GM21529 (cell line): ENCODE measurements around the gene RIPK4.
"Not testable (repeated sequence)": the region's sequence is repeated elsewhere in the genome, so short reads cannot be mapped to it uniquely, and the experiment has no call there.

Experiments
- ATAC-seq: cut with Tn5 transposase; IDR thresholded peaks from one replicate; pipeline ENCODE4 v1.9.1; 2021; ENCODE audit not compliant: unreplicated experiment

The RIPK4 gene

GRCh38 chr21:41720250-41720649 lies 46.6 kb downstream of the RIPK4 start:
- ATAC-seq, result no peak

GRCh38 chr21:41719691-41720090 lies 47.2 kb downstream of the RIPK4 start:
- ATAC-seq, result no peak

DNA sequence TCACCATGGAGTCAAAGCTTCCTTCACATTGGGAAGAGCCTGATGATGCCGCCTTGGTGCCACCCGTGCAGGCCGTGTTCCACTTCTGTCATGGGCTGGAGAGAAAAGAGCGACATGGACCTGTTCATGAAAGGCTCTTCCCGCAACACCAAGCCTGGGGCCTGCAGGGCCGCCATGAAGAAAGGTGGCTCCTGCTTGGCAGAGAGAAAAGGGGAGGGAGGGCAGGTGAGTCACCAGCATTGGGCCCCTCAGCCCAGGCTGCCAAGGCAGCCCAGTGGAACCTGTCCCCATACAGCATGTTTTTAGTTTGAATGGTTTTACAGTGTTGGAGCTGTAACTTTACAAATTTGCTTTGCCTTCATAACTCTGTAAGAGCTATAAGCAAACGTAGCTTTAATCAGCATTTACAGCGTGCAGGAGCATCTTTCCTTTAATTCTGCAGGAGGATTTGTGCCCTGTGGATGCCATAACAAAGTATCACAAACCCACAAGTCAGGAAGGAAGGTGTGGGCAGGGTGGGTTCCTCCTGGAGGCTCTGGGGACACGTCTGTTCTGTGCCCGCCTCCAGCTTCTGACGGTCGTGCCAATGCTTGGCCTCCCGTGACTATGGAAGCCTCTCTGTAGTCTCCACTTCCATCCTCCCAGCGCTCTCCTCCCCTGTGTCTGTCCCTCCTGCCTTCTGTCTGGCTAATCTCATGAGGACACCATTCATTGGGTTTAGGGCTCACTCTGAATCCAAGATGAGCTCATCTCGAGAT lies 49.1 kb downstream of the RIPK4 start:
- no peak for ATAC-seq

DNA sequence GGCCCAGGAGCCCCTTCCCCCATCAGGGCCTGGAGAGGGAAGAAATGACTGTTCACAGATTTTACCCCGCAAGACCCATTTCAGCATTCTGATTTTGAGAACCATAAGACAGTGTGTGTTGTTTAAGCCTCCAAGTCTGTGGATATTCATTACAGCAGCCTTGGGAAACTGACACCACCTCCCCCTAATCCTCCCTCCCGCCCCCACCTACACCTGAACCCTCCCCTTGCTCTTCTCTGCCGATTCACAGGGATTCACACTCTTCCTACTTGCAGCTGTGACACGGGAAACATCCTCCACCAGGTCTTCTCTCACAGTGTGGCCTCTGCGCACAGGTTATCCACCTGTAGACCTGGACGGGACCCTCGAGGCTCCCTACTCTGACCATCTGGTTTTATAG lies 50.1 kb downstream of the RIPK4 start:
- no peak for ATAC-seq

GRCh38 chr21:41715649-41716281 lies 51.1 kb downstream of the RIPK4 start:
- no peak for ATAC-seq

- ATAC-seq, result not testable (repeated sequence)
These were observed 52.5 kb downstream of the RIPK4 start for GRCh38 chr21:41714299-41714865.

DNA sequence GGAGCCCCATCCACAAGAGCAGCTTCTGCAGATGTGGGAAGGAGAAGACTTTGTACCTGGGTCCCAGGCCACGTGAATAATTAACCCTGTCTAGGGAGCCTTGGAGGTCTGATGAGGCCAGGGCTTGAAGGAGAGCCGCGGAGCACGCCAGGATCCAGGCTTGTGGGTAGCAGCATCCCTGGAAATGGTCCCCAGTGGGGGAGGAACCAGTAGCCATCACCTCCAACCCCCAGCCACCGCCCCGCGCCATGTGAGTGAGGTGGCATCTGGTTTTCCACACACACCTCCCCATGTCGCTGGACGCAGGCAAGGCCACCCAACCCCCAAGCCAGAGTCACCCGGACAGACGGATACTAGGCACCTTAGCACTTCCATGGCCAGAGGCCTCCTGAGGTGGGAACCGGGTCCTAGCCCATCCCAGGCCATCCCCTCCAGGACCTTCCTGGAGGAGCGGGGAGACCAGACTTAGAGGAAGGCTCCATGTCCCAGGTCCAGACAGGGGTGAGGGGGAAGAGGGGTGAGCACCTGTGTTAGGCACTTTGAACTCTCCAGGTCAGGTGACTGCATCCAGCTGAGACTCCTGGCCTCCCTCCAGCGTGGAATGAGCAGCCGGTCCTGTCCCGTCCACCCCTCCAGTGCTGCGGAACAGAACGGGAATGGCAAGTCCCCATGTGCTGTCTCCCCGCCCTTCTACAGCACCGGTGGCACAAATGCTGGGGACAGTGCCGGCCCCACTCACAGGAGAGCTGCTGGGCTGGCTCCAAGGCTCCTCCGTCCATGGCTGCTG lies 53.2 kb downstream of the RIPK4 start:
- ATAC-seq, result no peak

- no peak for ATAC-seq
These were observed 54.1 kb downstream of the RIPK4 start for GRCh38 chr21:41712730-41713129.

DNA sequence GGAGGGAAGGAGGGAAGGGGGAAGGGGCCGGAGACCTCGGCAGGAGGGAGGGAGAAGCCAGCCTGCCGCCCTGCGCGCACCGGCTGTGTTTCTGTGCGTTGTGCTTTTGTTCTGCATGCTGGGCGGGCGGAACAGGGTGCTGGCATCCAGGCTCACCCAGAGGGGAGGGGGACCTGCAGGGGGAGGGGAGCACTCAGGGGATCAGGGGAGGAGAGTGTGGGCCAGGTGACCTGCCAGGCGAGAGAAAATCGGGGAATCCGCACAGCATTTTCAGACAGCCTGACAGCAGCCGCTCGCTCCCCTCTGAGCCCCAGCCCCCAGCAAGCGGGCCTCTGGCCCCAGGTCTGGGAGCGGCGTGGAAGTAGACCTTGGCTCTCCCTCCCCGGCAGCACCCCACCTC lies 54.7 kb downstream of the RIPK4 start:
- ATAC-seq, result no peak

DNA sequence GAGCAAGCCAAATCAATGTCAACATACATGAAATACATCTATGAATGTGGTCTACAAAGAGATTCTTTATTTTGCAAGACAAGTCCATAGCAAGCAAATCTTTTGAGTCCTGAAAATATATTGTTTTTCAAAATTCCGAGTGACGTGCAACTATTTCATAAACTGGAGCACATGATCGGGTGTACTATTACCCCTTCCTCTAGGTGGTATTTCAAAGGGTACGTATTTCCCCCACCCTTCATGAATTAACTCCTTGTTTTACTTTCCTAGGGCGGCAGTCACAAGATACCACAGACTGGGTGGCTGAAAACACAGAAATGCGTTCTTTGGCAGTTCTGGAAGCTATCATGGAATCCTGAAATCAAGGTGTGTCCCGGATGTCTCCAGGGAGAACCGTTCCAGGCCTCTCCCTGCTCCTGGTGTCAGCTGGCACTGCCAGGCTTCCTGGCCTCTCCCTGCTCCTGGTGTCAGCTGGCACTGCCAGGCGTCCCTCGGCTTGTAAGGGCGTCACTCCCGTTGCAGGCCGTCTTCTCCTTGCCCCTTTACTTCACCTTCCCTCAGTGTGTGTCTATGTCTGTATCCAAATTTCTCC lies 55.3 kb downstream of the RIPK4 start:
- ATAC-seq, result no peak

DNA sequence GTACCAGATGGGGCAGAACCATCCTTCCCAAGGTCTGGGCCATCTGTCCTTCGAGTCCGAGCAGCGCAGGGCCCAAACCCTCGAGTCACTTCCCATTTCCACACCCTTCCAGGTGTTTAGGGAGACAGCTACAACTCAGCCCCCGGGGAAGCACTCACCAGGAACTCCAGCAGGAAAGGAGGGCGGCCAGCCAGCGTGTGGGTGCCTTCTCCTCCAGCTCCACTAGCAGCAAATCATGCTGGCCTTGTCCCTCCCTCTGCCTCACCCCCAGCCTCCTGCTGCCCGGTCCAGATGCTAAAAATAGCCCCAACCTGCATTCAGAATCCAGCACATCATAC lies 56.1 kb downstream of the RIPK4 start:
- no peak for ATAC-seq

GRCh38 chr21:41709965-41710822 lies 56.7 kb downstream of the RIPK4 start:
- ATAC-seq, result no peak

GRCh38 chr21:41709166-41709565 lies 57.7 kb downstream of the RIPK4 start:
- no peak for ATAC-seq

DNA sequence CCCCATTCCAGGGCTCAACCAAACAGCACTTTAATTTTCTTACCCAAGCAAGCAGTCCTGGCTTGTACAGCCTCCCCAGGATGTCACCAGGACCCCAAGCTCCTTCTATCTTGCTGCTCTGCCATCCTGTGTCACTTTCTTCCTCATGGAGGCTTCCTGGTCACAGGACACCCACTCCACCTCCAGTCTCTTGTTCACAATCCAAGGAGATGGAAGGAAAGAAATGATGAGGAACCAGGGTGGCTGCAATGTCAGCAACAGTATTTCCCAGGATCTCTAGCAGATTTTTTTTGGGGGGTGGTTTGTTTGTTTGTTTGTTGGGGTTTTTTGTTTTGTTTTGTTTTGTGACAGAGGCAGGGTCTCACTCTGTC lies 58.9 kb downstream of the RIPK4 start:
- ATAC-seq, result no peak

DNA sequence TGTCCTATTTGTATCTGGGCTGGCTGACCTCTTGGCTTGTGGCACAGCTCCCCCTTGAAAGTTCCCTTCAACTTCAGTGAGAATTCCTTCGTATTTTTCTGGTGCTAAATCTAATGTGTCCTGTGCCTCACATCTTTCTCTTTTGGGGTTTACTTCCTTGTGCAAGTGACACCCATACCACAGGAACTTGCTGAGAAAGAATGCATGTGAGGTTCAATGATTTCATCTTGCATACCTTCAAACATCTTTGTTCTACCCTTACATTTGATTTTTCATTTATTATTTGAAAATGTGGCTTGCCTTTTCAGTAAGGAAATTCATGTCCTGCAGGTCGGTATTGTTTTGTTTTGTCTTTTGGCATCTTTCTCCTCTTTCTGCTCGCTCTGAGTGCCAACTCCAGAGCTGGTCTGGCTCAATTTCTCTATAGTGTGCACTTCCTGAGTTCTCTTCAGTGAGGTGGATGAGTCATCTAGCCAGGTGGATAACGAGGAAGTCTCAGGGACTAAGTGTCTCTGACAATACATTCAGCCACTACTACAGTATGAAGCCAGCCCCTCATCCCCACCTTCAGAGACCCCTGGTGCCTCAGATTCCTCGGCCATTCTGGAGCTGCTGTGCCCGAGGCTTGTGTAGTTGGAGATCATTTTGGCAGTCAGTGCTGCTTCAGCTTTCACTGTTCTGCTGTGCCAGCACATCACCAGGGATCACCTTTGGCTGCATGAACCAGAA lies 59.5 kb downstream of the RIPK4 start:
- no peak for ATAC-seq

DNA sequence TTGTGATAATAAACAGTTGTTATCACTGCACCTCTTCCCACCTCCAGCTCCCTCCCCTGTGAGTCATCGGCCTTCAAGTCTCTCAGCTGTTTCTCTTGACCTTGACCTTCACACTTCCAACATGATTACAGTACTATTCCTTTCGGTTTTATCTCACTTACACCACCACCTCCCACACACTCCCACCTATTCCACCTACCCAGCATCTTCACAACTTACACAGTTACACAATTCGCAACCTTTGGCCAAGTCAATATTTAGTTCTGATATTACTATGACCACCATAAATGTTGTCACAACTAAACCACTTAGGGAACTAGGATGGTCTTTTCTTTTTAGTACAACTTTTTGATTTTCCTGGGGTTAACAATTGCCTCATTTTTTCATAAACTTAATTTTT lies 60.2 kb downstream of the RIPK4 start:
- no peak for ATAC-seq

DNA sequence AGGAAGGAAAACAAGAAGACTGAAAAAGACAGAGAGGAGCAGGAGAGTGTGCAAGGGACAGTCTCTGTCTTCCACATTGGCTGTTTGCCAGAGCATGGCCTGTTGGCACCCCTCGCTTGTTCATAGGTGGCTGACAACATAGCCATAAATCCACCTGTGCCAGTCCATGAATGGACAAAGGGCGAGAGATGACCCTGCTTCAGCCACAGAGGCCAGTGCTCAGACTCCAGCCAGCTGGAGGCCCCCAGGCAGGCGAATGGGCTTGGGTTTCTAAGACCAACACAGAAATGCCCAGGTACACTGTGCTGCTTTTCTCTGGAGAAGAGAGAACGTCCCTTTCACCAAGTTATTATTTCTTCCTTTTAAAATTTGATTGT lies 60.6 kb downstream of the RIPK4 start:
- ATAC-seq, result no peak

DNA sequence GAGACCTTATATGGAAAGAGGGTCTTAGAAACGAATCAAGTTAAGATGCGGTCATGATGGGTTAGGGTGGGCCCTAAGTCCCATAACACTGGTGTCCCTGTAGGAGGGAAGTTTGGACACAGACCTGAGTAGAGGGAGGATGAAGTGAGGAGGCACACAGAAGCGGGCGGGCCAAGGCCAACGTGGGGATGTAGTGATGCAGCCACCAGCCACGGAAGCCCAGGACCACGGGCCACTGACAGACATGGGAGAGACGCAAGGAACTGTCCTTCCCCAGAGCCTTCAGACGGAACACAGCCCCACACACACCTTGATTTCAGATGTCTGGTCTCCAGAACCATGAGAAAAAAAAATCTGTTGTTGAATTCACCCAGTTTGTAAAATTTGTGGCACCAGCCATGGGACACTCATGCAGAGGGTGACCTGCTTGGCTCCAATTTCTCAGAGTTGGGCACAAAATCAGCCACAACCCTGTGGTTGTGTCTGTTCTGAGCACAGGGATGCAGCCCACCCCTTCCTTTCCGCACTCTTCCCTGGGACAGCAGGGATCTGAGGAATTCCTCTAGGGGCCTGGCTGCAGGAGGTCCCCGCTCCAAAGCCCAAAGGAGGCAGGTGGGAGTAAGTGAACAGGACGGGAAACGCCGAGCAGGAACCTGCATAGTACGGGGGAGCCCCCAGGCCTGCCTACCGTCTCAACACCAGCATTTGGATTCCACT lies 61.1 kb downstream of the RIPK4 start:
- ATAC-seq, result no peak

DNA sequence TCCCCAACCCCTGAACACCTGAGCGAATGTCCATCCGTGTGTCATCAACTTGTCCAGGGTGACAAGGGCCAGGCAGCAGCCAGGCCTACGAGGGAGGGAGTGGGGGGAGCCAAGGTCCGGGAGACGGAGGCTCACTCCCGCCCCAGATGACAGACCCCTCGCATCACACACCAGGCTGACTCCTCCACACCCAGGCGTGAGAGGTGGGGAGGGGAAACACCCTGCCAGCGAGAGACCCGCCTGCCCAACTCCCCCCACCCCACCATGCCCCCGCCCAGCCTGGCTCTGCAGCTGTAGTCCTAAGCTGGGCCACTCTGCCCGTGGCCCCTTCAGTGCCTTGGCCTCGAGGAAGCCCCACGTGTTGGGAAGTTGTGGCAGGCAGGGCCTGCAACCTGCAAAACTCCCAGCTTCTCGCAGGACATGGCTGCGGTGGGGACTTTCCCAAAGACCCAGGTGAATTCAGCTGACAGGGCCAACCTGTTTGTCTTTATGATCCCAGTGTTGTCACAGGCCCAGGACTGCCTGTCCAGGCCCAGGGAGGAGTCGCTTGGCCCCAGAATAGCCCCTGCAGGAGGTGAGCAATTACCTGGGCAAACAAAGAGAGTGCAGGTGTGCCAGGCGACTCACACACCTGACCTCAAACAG lies 62.9 kb downstream of the RIPK4 start:
- ATAC-seq, result no peak
